Right atrium auricular region (tissue), 2 donors: ENCODE data around the gene DDX46. TPM values are rescaled to one million over a fixed set of nuclear protein-coding genes. Genes with fewer than 3 reads are reported as not detected.
A peak's percentile ranks its signal among the peaks of the same experiment; 100 is the strongest.

Experiments used
- DNase-seq: peaks from one replicate; pipeline ENCODE4 v3.0.0-alpha.2; 2019; ENCODE audit warnings: low spot score
- H3K27ac ChIP-seq, 2 donors: fragments of 200-600 bp; sonication (generic); 1 replicate in 1 of 2; 2 replicates in 1 of 2; pipeline ENCODE4 v1.5.1; 2016 to 2019
- H3K27me3 ChIP-seq, 2 donors: fragments of 200-600 bp; sonication (generic); one replicate each; pipeline versions ENCODE4 v1.5.1 to v1.6.0; 2017 to 2019
- H3K36me3 ChIP-seq: fragments of 200-600 bp; sonication (generic); one replicate; pipeline ENCODE4 v1.5.1; 2016
- H3K4me1 ChIP-seq, 2 donors: fragments of 200-600 bp; sonication (generic); one replicate each; pipeline versions ENCODE4 v1.5.1 to v1.6.0; 2017 to 2019
- H3K4me3 ChIP-seq, 2 donors: fragments of 200-600 bp; sonication (generic); 1 replicate in 1 of 2; 2 replicates in 1 of 2; pipeline ENCODE4 v1.5.1; 2017 to 2019; ENCODE audit warnings: mild to moderate bottlenecking in 1 of 2, moderate library complexity in 1 of 2
- H3K9me3 ChIP-seq, 2 donors: fragments of 200-600 bp; sonication (generic); one replicate each; pipeline ENCODE4 v1.5.1; 2019
- total RNA-seq, 2 donors: library from RNA; depleted of rRNA; stranded (reverse); fragments of >200 nt; gene quantifications; one replicate each; pipeline ENCODE4 v1.1.0, GENCODE V29; 2016
- TF ChIP-seq, protein P1 (sequence below), 2 donors: fragments of 200-600 bp; sonication (generic); IDR thresholded peaks; one replicate each; pipeline ENCODE4 v1.5.1; 2019; ENCODE audit warnings: antibody characterized with exemption in 2 of 2

DDX46 gene
- total RNA-seq, 2 donors from 2014 or later = 12.2 to 13.4 TPM

DNA sequence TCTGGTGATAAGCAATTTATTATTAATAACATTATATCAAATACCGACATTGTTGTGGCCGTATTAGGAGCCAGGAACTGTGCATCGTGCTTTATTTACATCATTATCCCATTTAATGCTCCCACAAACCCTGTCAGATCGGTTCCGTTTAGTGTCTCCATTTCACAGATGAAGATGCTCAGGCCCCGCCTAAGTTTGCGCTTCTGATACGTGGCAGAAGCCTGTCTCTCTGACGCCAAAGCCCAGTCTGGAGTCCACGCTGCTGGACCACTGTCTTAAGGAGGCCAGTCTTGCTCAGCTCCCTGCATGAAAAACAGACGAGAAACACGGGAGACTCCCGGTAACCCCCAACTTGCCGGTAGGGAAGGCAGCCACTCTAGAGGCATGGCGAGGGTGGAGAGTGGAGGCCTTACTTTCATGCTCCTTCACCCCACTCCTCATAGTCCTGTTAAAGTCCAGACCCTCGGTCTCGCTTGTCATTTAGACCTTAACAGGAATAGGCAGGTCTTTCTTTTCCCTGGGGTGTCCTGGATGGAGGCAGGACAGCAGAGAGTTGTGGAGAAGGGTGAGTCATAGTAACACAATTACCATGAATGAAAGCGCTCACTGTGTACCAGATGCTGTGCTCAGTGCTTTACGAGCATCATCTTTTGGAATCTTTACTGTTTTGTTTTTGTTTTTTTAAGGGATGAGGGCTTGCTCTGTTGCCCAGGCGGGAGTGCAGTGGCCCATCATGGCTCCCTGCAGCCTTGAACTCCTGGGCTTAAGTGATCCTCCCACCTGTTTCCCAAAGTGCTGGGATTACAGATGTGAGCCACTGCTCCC is 116.5 kb downstream of the DDX46 start:
- TF ChIP-seq, protein P1, sequence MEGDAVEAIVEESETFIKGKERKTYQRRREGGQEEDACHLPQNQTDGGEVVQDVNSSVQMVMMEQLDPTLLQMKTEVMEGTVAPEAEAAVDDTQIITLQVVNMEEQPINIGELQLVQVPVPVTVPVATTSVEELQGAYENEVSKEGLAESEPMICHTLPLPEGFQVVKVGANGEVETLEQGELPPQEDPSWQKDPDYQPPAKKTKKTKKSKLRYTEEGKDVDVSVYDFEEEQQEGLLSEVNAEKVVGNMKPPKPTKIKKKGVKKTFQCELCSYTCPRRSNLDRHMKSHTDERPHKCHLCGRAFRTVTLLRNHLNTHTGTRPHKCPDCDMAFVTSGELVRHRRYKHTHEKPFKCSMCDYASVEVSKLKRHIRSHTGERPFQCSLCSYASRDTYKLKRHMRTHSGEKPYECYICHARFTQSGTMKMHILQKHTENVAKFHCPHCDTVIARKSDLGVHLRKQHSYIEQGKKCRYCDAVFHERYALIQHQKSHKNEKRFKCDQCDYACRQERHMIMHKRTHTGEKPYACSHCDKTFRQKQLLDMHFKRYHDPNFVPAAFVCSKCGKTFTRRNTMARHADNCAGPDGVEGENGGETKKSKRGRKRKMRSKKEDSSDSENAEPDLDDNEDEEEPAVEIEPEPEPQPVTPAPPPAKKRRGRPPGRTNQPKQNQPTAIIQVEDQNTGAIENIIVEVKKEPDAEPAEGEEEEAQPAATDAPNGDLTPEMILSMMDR (IDR thresholded peaks at IDR 0.05) = no peak
- Histone ChIP-seq H3K4me1 (peaks cover 0 to 32% of the 10 kb centered on the region in 2 donors), H3K36me3 (no peaks in the 10 kb centered on the region), H3K9me3 (no peaks in the 10 kb centered on the region), H3K4me3 (peak overlapping the region; percentile 85 to 88), H3K27me3 (no peaks in the 10 kb centered on the region), H3K27ac (peak overlapping the region; percentile 96 to 98)
- DNase-seq = peak; percentile 77

DNA sequence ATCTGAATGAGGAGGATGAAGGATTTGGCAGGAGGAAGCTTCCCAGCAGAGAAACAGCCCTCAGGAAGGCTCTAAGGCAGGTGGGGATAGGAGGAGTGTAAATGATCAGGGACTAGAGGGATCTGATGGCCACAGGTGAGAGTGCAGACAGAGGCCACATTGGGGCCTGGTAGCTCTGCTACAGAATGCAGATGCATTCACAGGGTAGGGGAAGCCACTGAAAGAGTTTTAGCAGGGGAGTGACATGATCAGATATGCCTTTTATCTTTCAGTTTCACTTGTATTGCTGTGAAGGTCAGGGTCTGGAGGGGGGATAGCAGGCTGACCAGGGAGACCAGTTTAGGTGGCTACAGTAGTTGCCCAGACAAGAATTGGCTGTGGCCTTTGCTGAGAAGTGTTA is 118.6 kb downstream of the DDX46 start:
- H3K27ac ChIP-seq = no peak overlapping the region
- H3K27me3 ChIP-seq = no peaks in the 10 kb centered on the region

DNA sequence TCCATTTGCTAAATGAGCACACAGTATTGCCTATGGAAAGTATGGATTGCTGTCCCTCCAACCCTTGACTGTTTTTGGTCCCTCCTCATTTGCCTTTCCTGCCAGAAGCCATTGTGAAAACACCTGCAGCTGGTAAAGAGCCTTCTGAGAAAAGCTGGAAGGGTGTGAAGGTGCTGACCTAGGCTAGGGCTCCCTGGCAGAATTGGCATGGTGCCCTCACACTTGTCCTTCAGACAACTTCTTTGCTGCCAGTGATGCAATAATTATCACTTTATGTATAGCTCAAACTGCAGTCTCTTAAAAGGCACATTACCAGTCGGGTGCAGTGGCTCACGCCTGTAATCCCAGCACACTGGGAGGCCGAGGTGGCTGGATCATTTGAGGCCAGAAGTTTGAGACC is 119.8 kb downstream of the DDX46 start:
- Histone ChIP-seq H3K27me3 (no peaks in the 10 kb centered on the region), H3K9me3 (no peaks in the 10 kb centered on the region), H3K36me3 (no peaks in the 10 kb centered on the region), H3K4me3 (no peak overlapping the region), H3K4me1 (peaks cover 0 to 38% of the 10 kb centered on the region in 2 donors), H3K27ac (no peak overlapping the region)
- DNase-seq = no peak
- TF ChIP-seq, protein P1 (IDR thresholded peaks at IDR 0.05) = no peak

More for the DNA sequence above, 118.6 kb downstream of the DDX46 start:
- TF ChIP-seq, protein P1 (IDR thresholded peaks at IDR 0.05) = no peak
- Histone ChIP-seq H3K36me3 (no peaks in the 10 kb centered on the region), H3K4me1 (peaks cover 0 to 38% of the 10 kb centered on the region in 2 donors), H3K4me3 (no peak overlapping the region), H3K9me3 (no peaks in the 10 kb centered on the region)
- no peak for DNase-seq

DNA sequence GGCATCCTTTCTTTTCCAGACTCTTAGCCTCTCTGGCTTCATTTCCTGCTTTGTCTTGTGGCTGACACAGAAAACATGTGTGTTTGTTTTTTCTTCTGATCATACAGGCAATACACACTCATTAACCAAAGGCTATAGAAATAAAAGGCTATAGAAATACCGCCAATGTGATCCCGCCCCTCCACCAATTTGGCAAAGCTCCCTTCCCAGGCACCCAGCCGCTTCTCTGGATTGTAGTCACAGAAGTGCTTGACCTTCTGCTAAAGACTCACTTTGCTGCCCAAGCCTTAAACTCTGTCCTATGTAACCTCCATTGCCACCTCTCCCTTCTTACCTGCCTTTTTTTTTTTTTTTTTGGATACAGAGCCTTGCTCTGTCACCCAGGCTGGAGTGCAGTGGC is 120.9 kb downstream of the DDX46 start:
- Histone ChIP-seq H3K4me3 (no peak overlapping the region), H3K4me1 (peaks cover 0 to 32% of the 10 kb centered on the region in 2 donors), H3K27me3 (no peaks in the 10 kb centered on the region), H3K36me3 (no peaks in the 10 kb centered on the region), H3K9me3 (no peaks in the 10 kb centered on the region), H3K27ac (no peak overlapping the region)
- TF ChIP-seq, protein P1 (IDR thresholded peaks at IDR 0.05) = no peak
- no peak for DNase-seq

Other genes starting within 250 kb of the DDX46 start
- 10 to 100 TPM; 37.5 to 47.6 TPM for gene JADE2, start 233.1 kb upstream of the DDX46 start, total RNA-seq
- gene SAR1B, start 126.0 kb upstream of the DDX46 start, total RNA-seq = 10 to 100 TPM; 54.6 to 60.9 TPM
- 10 to 100 TPM in 1 of 2 donors, 1 to 10 TPM in 1; 9.6 to 12.8 TPM for gene SEC24A, start 110.0 kb upstream of the DDX46 start, total RNA-seq
- gene CAMLG, start 20.2 kb upstream of the DDX46 start, total RNA-seq = 10 to 100 TPM; 18.2 to 21.9 TPM
- gene C5orf24, start 87.2 kb downstream of the DDX46 start, total RNA-seq = 10 to 100 TPM; 33.7 to 34.9 TPM
- gene TXNDC15, start 115.6 kb downstream of the DDX46 start, total RNA-seq = 10 to 100 TPM; 65.6 to 98.1 TPM
- gene PCBD2, start 146.4 kb downstream of the DDX46 start, total RNA-seq = 10 to 100 TPM; 10.9 to 19.1 TPM
- under 1 TPM; 0.39 to 0.44 TPM for gene CATSPER3, start 209.1 kb downstream of the DDX46 start, total RNA-seq